A673 (cell line): ENCODE results near the gene ADAMTS13. TPM values are rescaled to one million over a fixed set of nuclear protein-coding genes. Genes with fewer than 3 reads are reported as not detected.

Experiments
- BruUV-seq: library from RNA; stranded (reverse); fragments of 400-500 nt; replicated peaks from 2 replicates; lab custom pipeline; 2021; lab: Mats Ljungman, UMichigan
- CTCF ChIA-PET: fragments of 300-600 bp; sonication (Branson Sonifier 250); formaldehyde crosslinking; loops from one replicate; lab custom pipeline; 2022; ENCODE audit warnings: antibody characterized with exemption; lab: Charles Lee
- POLR2A ChIA-PET: fragments of 300-600 bp; sonication (Branson Sonifier 250); formaldehyde crosslinking; loops from one replicate; lab custom pipeline; 2022; ENCODE audit warnings: antibody characterized with exemption; ENCODE audit not compliant: low non-redundant PET; lab: Charles Lee
- DNase-seq: peaks from one replicate; pipeline ENCODE4 v3.0.0-alpha.2; 2015; ENCODE audit warnings: low spot score
- H3K27ac ChIP-seq: fragments of 200-600 bp; sonication (generic); 2 replicates; pipeline ENCODE4 v1.5.1; 2016; ENCODE audit warnings: mixed run types, low read depth, mild to moderate bottlenecking, mixed read lengths, antibody characterized with exemption, low read length; ENCODE audit not compliant: poor library complexity, severe bottlenecking
- H3K27me3 ChIP-seq: fragments of 200-600 bp; sonication (generic); replicated peaks from 2 replicates; pipeline ENCODE4 v1.6.1; 2017; ENCODE audit warnings: mixed run types, low read depth, mild to moderate bottlenecking, mixed read lengths, antibody characterized with exemption, low read length; ENCODE audit not compliant: insufficient read depth, poor library complexity
- H3K36me3 ChIP-seq: fragments of 200-600 bp; sonication (generic); 2 replicates; pipeline ENCODE4 v1.6.1; 2016; ENCODE audit warnings: mixed run types, mild to moderate bottlenecking, mixed read lengths, antibody characterized with exemption, low read length; ENCODE audit not compliant: insufficient read depth, poor library complexity, severe bottlenecking
- H3K4me1 ChIP-seq: fragments of 200-600 bp; sonication (generic); 2 replicates; pipeline ENCODE4 v1.6.1; 2017; ENCODE audit warnings: mixed run types, mild to moderate bottlenecking, mixed read lengths, antibody characterized with exemption, low read length; ENCODE audit not compliant: insufficient read depth, poor library complexity, severe bottlenecking
- H3K4me3 ChIP-seq: fragments of 200-600 bp; sonication (generic); 2 replicates; pipeline ENCODE4 v1.5.1; 2016; ENCODE audit warnings: low read depth, mixed run types, mild to moderate bottlenecking, mixed read lengths, low read length; ENCODE audit not compliant: poor library complexity, severe bottlenecking
- H3K9me3 ChIP-seq: fragments of 200-600 bp; sonication (generic); 2 replicates; pipeline ENCODE4 v1.6.1; 2016; ENCODE audit warnings: mixed run types, low read depth, mild to moderate bottlenecking, mixed read lengths, antibody characterized with exemption, low read length; ENCODE audit not compliant: poor library complexity, severe bottlenecking
- EZH2 ChIP-seq: fragments of 200-600 bp; sonication (generic); IDR thresholded peaks from 2 replicates; pipeline ENCODE4 v1.6.1; 2017; ENCODE audit warnings: borderline replicate concordance, low read depth, mild to moderate bottlenecking, mixed read lengths, antibody characterized with exemption, low read length; ENCODE audit not compliant: poor library complexity, severe bottlenecking
- intact Hi-C: fragments of 100-400 bp; cut with micrococcal nuclease; formaldehyde crosslinking; loops from one replicate; pipeline ENCODE4 v1.10.0; 2022; ENCODE audit not compliant: unreplicated experiment
- total RNA-seq: library from RNA; stranded (reverse); gene quantifications from 2 replicates; pipeline ENCODE4 v1.2.3, GENCODE V29; 2021
- TF ChIP-seq, protein P1 (sequence below): fragments of 300-800, 200-600 bp; sonication (generic); conservative IDR thresholded peaks from 2 replicates; pipeline ENCODE4 v1.5.1; 2017; ENCODE audit warnings: low read depth, mild to moderate bottlenecking, antibody characterized with exemption, low read length, moderate library complexity, mixed read lengths

The ADAMTS13 gene
- total RNA-seq, 1 experiment from 2014 or later: 1.3 TPM

DNA sequence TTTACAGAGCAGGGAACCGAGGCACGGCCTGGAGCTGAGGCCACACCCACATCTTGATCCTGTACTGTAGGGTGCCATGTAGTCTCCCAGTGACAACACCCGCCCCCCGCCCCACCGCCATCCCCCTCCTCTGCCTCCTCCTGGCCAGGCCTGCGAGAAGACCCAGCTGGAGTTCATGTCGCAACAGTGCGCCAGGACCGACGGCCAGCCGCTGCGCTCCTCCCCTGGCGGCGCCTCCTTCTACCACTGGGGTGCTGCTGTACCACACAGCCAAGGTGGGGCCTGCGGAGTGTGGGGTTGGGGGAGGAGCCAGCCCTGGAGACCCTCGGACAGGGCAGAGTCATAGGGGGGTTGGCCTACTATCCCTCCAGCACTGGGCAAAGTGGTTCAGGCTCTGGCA lies 14.5 kb downstream of the ADAMTS13 start:
- Histone ChIP-seq H3K4me3 (no peak overlapping the region), H3K36me3 (no peaks in the 10 kb centered on the region), H3K27ac (no peak overlapping the region), H3K27me3 (no peaks in the 10 kb centered on the region), H3K4me1 (no peaks in the 10 kb centered on the region), H3K9me3 (no peaks in the 10 kb centered on the region)
- intact Hi-C loops: no loop called here
- no peak for DNase-seq
- TF ChIP-seq, protein P1, sequence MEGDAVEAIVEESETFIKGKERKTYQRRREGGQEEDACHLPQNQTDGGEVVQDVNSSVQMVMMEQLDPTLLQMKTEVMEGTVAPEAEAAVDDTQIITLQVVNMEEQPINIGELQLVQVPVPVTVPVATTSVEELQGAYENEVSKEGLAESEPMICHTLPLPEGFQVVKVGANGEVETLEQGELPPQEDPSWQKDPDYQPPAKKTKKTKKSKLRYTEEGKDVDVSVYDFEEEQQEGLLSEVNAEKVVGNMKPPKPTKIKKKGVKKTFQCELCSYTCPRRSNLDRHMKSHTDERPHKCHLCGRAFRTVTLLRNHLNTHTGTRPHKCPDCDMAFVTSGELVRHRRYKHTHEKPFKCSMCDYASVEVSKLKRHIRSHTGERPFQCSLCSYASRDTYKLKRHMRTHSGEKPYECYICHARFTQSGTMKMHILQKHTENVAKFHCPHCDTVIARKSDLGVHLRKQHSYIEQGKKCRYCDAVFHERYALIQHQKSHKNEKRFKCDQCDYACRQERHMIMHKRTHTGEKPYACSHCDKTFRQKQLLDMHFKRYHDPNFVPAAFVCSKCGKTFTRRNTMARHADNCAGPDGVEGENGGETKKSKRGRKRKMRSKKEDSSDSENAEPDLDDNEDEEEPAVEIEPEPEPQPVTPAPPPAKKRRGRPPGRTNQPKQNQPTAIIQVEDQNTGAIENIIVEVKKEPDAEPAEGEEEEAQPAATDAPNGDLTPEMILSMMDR: no peak
- no peak for TF ChIP-seq EZH2
- ChIA-PET CTCF (no interaction called here), POLR2A (no interaction called here)
- no TSS peak for BruUV-seq

DNA sequence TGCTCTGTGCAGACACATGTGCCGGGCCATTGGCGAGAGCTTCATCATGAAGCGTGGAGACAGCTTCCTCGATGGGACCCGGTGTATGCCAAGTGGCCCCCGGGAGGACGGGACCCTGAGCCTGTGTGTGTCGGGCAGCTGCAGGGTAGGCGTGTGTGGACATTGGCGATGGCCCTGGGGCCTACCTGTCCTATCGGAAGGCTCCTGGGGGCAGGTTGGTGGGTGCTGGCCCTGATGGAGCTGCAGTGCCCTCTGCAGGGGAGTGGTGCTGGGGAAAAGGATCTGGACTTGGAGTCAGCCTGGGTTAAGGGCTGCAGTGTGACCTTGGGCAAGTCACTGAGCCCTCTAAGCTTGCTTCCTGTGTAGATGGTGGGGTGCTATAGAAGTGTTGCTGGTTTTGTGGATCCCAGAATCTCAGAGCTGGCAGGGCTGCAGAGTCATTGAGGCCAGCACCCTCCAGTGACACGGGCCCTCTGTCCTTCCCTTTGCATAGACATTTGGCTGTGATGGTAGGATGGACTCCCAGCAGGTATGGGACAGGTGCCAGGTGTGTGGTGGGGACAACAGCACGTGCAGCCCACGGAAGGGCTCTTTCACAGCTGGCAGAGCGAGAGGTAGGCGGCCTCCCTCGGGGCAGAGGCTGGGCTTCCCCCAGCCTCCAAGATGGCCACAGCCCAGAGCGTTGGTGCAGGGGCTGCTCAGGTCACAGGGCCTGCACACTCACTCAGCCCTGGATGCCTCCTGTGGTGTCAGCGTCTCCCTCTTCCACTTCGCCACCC lies 15.8 kb downstream of the ADAMTS13 start:
- intact Hi-C loops: no loop called here
- CTCF ChIA-PET: no interaction called here
- no peaks in the 10 kb centered on the region for H3K27me3 ChIP-seq
- H3K36me3 ChIP-seq: no peaks in the 10 kb centered on the region
- DNase-seq: no peak
- H3K4me3 ChIP-seq: no peak overlapping the region
- H3K9me3 ChIP-seq: no peaks in the 10 kb centered on the region
- no TSS peak for BruUV-seq
- TF ChIP-seq, protein P1: no peak
- TF ChIP-seq EZH2: no peak
- POLR2A ChIA-PET: no interaction called here
- no peak overlapping the region for H3K27ac ChIP-seq
- H3K4me1 ChIP-seq: no peaks in the 10 kb centered on the region

DNA sequence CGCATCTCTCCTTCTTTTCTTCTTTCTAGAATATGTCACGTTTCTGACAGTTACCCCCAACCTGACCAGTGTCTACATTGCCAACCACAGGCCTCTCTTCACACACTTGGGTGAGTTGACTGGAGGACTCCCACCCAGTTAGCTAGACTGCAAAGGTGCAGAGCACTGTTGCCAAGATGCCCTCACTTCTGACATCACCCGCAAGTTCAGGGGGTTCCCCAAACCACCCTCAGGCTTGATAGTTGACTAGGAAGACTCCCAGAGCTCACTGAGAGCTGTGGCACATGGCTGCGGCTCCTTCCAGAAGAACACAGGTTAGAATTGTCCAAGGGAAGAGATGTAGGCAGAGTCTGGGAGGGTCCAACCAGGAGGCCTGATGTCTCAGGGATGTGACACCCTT lies 17.2 kb downstream of the ADAMTS13 start:
- no peaks in the 10 kb centered on the region for H3K27me3 ChIP-seq
- no peaks in the 10 kb centered on the region for H3K9me3 ChIP-seq
- ChIA-PET CTCF (no interaction called here), POLR2A (no interaction called here)
- no peak for TF ChIP-seq EZH2
- TF ChIP-seq, protein P1: no peak
- BruUV-seq: no TSS peak
- no peak overlapping the region for H3K4me3 ChIP-seq
- DNase-seq: no peak
- no peaks in the 10 kb centered on the region for H3K4me1 ChIP-seq
- no peaks in the 10 kb centered on the region for H3K36me3 ChIP-seq
- H3K27ac ChIP-seq: no peak overlapping the region
- intact Hi-C loops: no loop called here
